Measurements from ENCODE around the gene DAP.

- TF ChIP-seq ZZZ3 (IDR thresholded peaks at IDR 0.05; ENCODE audit: control insufficient read depth, insufficient read length, low read depth) (no peak), SUPT20H (IDR thresholded peaks at IDR 0.05; ENCODE audit: borderline replicate concordance, control insufficient read depth, low read depth, low read length) (no peak), CBX5 (IDR thresholded peaks at IDR 0.05; ENCODE audit: low read depth) (no peak), POLR2A (IDR thresholded peaks at IDR 0.05; ENCODE audit: low read depth, low read length) (no peak), MXI1 (IDR thresholded peaks at IDR 0.05; ENCODE audit: low read depth, low read length) (no peak), TAF1 (IDR thresholded peaks at IDR 0.05; ENCODE audit: borderline replicate concordance, low read depth, low read length) (no peak), SREBF1 (IDR thresholded peaks at IDR 0.05; ENCODE audit: low read length) (no peak), CTCF (IDR thresholded peaks at IDR 0.05 in 2 of 3, conservative IDR thresholded peaks at IDR 0.05 in 1 of 3; ENCODE audit: control insufficient read depth in 2 of 3, extremely low read depth in 1 of 3, insufficient read depth in 1 of 3, low read depth in 3 of 3, low read length in 3 of 3) (no peak), ASH2L (IDR thresholded peaks at IDR 0.05; ENCODE audit: borderline replicate concordance, low read depth) (no peak), MYC (IDR thresholded peaks at IDR 0.05; ENCODE audit: insufficient read depth, insufficient read length, insufficient replicate concordance, low read length, severe bottlenecking) (no peak), TARDBP (IDR thresholded peaks at IDR 0.05; ENCODE audit: borderline replicate concordance) (no peak), SMC3 (IDR thresholded peaks at IDR 0.05; ENCODE audit: borderline replicate concordance, low read length) (no peak)
Observed at GRCh38 chr5:10726179-10726912, 34.7 kb downstream of the DAP start.

Data from GM12878 (cell line).